GM10266 (cell line): Measurements from ENCODE around the gene JAM3.

Experiments used
- DNase-seq: peaks from one replicate; pipeline ENCODE4 v3.0.0; 2012; ENCODE audit errors: extremely low spot score
- TF ChIP-seq, protein P1 (sequence below): IDR thresholded peaks from 2 replicates; pipeline ENCODE4 v1.5.1; 2012; ENCODE audit warnings: mild to moderate bottlenecking, low read depth; ENCODE audit not compliant: control insufficient read depth, insufficient read depth; ENCODE audit errors: missing control alignments

Gene JAM3

DNA sequence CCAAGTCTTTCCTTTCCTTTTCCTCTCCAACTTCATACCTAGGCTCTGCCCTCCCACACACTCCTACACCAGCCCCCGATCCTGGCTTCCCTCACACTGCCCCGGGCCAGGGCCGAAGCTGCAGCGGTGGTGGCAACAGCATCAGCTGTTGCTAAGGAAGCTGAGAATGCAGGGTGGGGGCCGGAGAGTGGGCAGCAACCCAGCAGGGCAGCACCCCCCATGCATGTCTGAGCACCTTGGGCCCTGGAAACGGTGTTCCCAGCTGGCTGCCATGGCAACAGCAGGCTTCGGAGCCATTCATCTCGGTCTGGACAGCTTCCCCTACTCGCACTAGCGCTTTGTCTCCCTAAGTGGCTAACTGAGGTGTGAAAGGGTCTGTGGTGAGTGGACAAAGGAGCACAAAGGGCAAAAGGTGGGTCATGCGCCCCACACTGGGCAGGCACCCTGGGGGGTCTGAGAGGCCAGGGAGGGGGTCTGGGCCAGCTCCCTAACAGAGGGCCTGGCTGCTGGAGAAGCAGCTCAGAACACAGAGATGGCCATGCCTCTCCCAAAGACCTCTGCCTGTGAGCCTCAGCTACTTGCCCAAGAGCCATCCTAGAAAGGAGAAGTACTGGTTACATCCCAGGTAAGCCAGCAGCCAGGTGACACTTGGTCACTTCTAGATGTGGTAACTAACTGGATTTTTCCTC is 42.1 kb upstream of the JAM3 start:
- TF ChIP-seq, protein P1, sequence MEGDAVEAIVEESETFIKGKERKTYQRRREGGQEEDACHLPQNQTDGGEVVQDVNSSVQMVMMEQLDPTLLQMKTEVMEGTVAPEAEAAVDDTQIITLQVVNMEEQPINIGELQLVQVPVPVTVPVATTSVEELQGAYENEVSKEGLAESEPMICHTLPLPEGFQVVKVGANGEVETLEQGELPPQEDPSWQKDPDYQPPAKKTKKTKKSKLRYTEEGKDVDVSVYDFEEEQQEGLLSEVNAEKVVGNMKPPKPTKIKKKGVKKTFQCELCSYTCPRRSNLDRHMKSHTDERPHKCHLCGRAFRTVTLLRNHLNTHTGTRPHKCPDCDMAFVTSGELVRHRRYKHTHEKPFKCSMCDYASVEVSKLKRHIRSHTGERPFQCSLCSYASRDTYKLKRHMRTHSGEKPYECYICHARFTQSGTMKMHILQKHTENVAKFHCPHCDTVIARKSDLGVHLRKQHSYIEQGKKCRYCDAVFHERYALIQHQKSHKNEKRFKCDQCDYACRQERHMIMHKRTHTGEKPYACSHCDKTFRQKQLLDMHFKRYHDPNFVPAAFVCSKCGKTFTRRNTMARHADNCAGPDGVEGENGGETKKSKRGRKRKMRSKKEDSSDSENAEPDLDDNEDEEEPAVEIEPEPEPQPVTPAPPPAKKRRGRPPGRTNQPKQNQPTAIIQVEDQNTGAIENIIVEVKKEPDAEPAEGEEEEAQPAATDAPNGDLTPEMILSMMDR = no peak
- no peak for DNase-seq

DNA sequence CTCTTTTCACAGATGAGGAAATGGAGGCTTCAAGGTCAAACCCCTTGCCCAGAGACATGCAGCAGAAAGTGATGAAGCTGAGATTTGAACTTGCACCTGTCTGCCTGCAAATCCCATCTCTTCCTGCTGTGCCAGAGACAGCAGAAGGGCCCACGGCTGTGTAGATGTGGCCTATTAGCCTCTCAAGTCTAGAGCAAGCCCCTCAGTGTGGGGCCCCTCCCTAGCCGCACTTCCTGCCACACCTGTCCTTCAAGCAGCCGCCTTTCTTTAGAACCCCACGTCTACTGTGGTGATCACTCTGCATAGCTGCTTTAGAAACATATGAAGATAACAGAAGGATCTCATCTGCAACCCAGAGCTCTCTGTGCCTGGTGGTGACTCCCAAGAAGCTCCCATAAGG is 41.2 kb upstream of the JAM3 start:
- TF ChIP-seq, protein P1 = no peak

DNA sequence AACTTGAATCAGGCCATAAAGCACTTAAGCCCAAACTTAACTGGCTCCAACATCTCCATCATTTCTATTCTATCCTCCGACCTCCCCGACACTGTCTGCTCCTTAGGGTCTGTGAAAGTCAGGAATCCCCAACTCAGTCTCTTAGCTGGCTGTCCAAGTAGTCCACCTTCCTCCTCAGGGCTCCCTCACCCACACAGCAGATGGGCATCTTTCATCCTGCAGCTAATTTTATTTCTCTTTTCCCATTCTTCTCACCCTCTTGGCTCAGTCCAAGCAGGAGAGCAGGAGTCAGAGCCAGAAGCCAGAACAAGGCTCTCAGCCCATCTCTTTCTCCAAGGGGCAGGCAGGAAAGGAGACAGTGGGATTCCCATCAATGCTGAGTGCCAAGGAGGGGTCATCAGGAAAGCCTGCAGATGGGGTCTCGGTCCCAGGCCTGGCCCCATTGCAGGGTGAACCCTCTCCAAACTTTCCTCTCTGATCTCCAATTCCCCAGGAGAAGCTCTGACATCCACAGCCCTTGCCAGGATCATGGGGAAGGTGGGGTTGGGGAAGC is 40.4 kb upstream of the JAM3 start:
- TF ChIP-seq, protein P1 = no peak
- no peak for DNase-seq

More for the DNA sequence above, 41.2 kb upstream of the JAM3 start:
- DNase-seq = no peak

DNA sequence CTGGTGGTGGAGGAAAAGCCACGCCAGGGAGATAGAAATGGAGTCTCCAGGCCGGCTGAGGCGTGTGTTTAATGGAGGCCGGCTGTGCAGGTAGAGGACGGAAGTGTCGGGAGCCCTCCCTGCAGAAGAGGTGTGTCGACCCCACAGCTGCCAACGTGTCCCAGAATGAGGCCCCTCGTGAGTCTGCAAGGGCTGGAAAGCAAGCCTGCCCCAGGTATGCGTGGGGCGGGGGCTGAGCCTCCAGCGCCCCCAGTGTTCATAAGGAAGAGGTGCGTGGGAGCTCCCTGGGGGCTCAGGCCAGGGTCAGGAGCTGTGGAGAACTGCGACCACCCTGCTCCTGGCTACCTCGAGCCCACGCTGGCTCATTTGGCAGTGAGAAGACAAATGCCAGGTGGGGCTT is 38.0 kb upstream of the JAM3 start:
- DNase-seq = no peak
- TF ChIP-seq, protein P1 = peak; percentile 10

DNA sequence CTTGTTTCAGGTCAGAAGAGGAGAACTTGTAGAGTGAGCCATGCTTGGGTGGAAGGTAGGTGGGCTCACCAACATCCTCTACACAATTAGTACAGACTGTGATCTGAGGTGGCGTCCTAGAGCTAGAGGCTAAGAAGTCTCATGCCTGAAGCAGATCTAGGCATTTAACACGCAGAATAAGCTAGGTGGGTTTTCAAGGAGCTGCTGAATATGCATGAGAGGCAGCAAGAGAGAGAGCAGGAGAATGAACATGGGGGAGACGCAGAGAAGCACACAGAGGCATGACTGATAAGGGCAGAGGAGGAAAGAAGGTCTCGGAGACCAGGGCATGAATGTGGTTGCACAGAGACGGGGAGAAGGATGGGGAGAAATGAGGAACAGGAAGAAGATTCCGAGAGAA is 36.8 kb upstream of the JAM3 start:
- TF ChIP-seq, protein P1 = no peak

DNA sequence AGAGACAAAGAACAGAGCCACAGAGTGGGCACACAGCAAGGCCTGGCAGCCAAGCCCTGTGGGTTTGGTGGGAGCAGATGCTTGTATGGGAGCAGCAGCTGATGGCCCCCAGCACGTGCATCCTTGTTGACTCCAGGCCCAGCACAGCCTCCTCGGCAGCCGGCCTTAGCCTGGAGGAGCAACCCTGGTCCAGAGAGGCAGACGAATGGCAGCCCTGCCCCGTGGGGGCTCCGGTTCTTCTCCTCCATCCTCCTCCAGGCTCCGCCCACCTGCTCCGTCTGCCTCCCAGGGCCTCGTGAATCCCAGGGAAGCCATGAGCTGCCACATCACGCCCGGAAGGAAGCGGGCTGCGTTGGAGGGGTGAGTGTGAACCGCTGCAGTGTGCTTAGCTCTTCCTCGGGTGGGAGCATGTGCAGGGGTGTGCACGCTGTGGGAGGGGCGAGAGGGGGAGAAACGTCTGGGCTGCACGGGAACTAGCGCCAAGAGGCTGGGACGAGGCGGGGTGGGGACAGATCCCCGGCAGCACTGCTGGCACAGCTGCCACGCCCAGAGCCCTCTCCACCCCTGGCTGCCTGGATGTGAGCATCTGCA is 36.3 kb upstream of the JAM3 start:
- no peak for DNase-seq
- TF ChIP-seq, protein P1 = no peak

More for the DNA sequence above, 36.8 kb upstream of the JAM3 start:
- DNase-seq = no peak

DNA sequence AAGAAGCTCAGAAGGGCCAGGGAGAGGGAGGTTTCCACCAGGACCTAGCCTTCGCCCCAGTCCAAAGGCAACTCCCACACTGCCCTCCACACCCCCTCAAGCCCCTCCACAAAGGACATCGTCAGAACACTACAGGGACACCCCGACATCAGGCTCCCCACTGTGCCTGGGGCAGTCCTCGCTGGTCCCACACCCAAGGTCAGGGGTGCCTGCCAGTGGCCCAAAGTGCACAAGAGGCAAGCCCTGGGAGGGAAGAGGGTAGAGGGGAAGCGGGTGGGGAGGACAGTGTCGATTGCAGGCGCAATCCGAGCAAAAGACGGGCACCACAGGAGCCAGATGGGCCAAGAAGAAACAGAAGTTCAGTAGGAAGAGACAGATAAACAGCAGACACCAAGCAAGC is 35.6 kb upstream of the JAM3 start:
- DNase-seq = no peak
- TF ChIP-seq, protein P1 = no peak
